LoVo (cell line): ENCODE results near the gene MORN1.

Experiments used
- DNase-seq: peaks from one replicate; pipeline ENCODE4 v3.0.0-alpha.2; 2016; ENCODE audit warnings: low spot score

The MORN1 gene

DNA sequence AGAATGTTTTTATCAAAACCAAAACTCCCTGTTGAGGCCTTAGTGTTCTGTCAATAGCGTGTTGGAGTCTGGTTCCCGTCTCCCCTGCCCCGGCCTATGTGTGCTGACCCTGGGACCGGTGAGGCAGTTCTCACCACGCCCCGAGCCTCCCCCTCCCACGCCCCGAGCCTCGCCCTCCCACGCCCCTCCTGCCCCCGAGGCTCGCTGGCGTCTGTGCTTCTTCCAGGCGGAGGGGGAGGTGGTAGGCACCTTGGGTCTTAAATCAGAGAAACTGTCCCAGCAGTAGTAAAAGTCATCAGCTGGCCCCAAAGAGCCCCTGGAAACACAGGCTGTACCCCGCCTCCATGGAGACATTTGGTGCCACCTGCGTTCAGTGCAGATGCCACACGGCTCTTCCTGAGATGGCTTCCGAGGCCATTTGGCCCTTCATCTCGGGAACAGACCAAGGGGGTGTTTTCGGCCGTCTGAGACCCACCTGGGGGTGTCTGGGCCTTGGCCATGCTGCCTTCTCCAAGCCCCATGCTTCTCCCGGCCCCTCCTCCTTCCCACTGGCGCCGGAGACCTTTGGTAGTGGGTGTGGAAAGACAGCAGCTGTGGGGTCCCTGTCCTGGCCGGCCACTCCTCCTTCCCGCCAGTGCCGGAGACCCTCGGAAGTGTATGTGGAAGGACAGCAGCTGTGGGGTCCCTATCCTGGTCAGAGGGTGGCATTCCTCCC is 118.5 kb downstream of the MORN1 start:
- no peak for DNase-seq

DNA sequence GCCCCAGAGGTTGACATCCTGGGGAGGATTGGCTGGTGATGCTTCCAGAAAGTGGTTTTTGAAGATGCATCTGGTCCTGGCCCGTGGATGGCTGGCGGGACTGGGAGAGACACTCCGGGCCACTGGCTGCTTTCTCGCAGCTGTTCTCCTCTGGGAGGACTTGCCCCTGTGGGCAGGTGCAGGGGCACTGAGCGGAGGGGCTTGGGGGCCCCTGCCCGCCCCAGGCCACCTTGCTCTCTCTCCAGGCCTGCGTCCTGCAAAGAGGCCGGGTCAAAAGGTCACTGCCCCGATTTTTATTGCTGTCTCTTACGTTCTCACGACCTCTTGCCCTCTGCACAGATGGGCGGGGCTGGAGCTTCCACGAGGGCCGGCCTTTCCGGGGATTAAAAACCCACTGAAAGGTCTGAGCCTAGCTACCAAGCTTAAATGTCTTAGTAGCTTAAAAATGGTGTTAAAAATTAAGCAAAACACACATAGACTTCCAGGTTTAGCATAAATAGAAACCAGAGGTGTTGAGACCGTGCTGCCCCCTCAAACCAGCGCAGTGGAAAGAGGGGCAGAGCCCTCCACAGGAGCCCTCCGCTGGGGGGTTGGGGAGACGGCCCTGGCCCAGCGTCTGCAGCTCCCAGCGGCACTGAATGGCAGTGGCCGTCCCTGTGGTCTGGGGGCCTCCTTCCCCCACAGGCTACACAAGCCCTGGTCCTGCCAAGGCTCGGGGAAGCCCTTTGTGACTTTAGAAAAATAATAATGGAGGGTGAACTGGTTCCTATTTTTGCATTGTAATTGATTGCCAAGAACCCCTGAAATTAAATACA is 119.3 kb downstream of the MORN1 start:
- no peak for DNase-seq
